ENCODE data around the gene TRPC1.

Gene TRPC1

GRCh38 chr3:142690613-142691012, 33.2 kb upstream of the TRPC1 start:
- H3K27ac ChIP-seq (ENCODE audit: extremely low read depth, low read depth, low read length), result no peak overlapping the region
- POLR2A ChIA-PET, result no interaction called here
- no peak overlapping the region for H3K4me3 ChIP-seq (ENCODE audit: low read depth, low read length)
- no peaks in the 10 kb centered on the region for H3K9me3 ChIP-seq (ENCODE audit: control insufficient read depth, insufficient read depth, low read depth, low read length)
- TF ChIP-seq ZNF548 (tag by site-specific recombination; IDR thresholded peaks at IDR 0.05) (no peak), ZNF16 (tag by site-specific recombination; IDR thresholded peaks at IDR 0.05; ENCODE audit: low read depth) (no peak), ZNF239 (tag by site-specific recombination; IDR thresholded peaks at IDR 0.05) (no peak), TSHZ1 (tag by site-specific recombination; IDR thresholded peaks at IDR 0.05; ENCODE audit: borderline replicate concordance) (no peak)
- TF ChIP-seq, protein P1, sequence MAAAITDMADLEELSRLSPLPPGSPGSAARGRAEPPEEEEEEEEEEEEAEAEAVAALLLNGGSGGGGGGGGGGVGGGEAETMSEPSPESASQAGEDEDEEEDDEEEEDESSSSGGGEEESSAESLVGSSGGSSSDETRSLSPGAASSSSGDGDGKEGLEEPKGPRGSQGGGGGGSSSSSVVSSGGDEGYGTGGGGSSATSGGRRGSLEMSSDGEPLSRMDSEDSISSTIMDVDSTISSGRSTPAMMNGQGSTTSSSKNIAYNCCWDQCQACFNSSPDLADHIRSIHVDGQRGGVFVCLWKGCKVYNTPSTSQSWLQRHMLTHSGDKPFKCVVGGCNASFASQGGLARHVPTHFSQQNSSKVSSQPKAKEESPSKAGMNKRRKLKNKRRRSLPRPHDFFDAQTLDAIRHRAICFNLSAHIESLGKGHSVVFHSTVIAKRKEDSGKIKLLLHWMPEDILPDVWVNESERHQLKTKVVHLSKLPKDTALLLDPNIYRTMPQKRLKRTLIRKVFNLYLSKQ (tag by site-specific recombination; IDR thresholded peaks at IDR 0.05; ENCODE audit: borderline replicate concordance), result no peak
- CTCF ChIA-PET, result no interaction called here
- H3K4me1 ChIP-seq (ENCODE audit: control insufficient read depth, insufficient read depth, low read length), result no peaks in the 10 kb centered on the region
- peaks cover 0 to 8% of the 10 kb centered on the region in 2 experiments; a peak in 2 of 3 replicates for H3K36me3 ChIP-seq (ENCODE audit: control insufficient read depth in 2 of 2, insufficient read depth in 1 of 2, low read length in 2 of 2)

DNA sequence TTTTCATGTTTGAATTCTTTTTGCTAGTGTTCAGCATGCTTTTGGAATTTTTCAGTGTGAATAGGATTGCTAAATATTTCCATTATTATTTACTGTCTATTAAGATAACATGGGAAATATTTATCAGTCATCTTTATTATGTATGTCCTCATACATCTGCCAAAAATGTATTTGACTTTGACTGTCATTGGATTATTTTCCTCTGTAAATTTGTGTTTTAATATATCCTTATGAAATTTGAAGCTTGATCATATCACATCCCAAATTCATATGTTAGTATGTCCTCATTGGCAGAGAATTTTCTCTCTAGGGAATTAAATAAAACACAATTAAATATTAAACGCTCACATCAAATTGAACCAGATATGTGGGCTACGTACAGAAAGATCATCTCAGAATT, 32.3 kb upstream of the TRPC1 start:
- H3K4me3 ChIP-seq (ENCODE audit: low read depth, low read length), result no peak overlapping the region
- H3K9me3 ChIP-seq (ENCODE audit: control insufficient read depth, insufficient read depth, low read depth, low read length), result no peaks in the 10 kb centered on the region
- no peak overlapping the region for H3K27ac ChIP-seq (ENCODE audit: extremely low read depth, low read depth, low read length)
- H3K4me1 ChIP-seq (ENCODE audit: control insufficient read depth, insufficient read depth, low read length), result no peaks in the 10 kb centered on the region
- TF ChIP-seq ZNF354C (tag by site-specific recombination; IDR thresholded peaks at IDR 0.05; ENCODE audit: borderline replicate concordance, low read depth) (no peak), BCL11B (tag by site-specific recombination; IDR thresholded peaks at IDR 0.05; ENCODE audit: low read depth) (no peak), OVOL3 (tag by site-specific recombination; IDR thresholded peaks at IDR 0.05) (no peak), ZNF585B (tag by site-specific recombination; IDR thresholded peaks at IDR 0.05) (no peak), ZNF561 (tag by site-specific recombination; IDR thresholded peaks at IDR 0.05; ENCODE audit: borderline replicate concordance) (no peak), ZNF571 (tag by site-specific recombination; IDR thresholded peaks at IDR 0.05) (no peak), ZNF211 (tag by site-specific recombination; IDR thresholded peaks at IDR 0.05; ENCODE audit: low read depth) (no peak)
- TF ChIP-seq, protein P2, sequence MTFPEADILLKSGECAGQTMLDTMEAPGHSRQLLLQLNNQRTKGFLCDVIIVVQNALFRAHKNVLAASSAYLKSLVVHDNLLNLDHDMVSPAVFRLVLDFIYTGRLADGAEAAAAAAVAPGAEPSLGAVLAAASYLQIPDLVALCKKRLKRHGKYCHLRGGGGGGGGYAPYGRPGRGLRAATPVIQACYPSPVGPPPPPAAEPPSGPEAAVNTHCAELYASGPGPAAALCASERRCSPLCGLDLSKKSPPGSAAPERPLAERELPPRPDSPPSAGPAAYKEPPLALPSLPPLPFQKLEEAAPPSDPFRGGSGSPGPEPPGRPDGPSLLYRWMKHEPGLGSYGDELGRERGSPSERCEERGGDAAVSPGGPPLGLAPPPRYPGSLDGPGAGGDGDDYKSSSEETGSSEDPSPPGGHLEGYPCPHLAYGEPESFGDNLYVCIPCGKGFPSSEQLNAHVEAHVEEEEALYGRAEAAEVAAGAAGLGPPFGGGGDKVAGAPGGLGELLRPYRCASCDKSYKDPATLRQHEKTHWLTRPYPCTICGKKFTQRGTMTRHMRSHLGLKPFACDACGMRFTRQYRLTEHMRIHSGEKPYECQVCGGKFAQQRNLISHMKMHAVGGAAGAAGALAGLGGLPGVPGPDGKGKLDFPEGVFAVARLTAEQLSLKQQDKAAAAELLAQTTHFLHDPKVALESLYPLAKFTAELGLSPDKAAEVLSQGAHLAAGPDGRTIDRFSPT (tag by site-specific recombination; IDR thresholded peaks at IDR 0.05), result no peak
- CTCF ChIA-PET, result no interaction called here
- peaks cover 0 to 6% of the 10 kb centered on the region in 2 experiments; a peak in 2 of 3 replicates for H3K36me3 ChIP-seq (ENCODE audit: control insufficient read depth in 2 of 2, insufficient read depth in 1 of 2, low read length in 2 of 2)
- POLR2A ChIA-PET, result no interaction called here

GRCh38 chr3:142693136-142693853, 30.5 kb upstream of the TRPC1 start:
- Histone ChIP-seq H3K36me3 (ENCODE audit: control insufficient read depth in 2 of 2, insufficient read depth in 1 of 2, low read length in 2 of 2) (peaks cover 0 to 3% of the 10 kb centered on the region in 2 experiments; a peak in 1 of 3 replicates), H3K9me3 (ENCODE audit: control insufficient read depth, insufficient read depth, low read depth, low read length) (no peaks in the 10 kb centered on the region), H3K4me1 (ENCODE audit: control insufficient read depth, insufficient read depth, low read length) (no peaks in the 10 kb centered on the region), H3K27ac (ENCODE audit: extremely low read depth, low read depth, low read length) (no peak overlapping the region), H3K4me3 (ENCODE audit: low read depth, low read length) (no peak overlapping the region)
- ChIA-PET CTCF (no interaction called here), POLR2A (no interaction called here)
- TF ChIP-seq GLI4 (tag by site-specific recombination; IDR thresholded peaks at IDR 0.05), result no peak
- TF ChIP-seq FEZF1 (tag by site-specific recombination; IDR thresholded peaks at IDR 0.05), result peak; percentile 52
- TF ChIP-seq, protein P3, sequence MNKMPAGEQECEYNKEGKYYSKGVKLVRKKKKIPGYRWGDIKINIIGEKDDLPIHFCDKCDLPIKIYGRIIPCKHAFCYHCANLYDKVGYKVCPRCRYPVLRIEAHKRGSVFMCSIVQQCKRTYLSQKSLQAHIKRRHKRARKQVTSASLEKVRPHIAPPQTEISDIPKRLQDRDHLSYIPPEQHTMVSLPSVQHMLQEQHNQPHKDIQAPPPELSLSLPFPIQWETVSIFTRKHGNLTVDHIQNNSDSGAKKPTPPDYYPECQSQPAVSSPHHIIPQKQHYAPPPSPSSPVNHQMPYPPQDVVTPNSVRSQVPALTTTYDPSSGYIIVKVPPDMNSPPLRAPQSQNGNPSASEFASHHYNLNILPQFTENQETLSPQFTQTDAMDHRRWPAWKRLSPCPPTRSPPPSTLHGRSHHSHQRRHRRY (tag by site-specific recombination; IDR thresholded peaks at IDR 0.05), result no peak
- no peak for TF ChIP-seq ELK4 (IDR thresholded peaks at IDR 0.05; ENCODE audit: borderline replicate concordance, low read depth, low read length)
- no peak for TF ChIP-seq ZNF664 (tag by site-specific recombination; IDR thresholded peaks at IDR 0.05)
